ENCODE measurements around the gene MYH3. TPM values are rescaled to one million over a fixed set of nuclear protein-coding genes. Genes with fewer than 3 reads are reported as not detected.

The MYH3 gene
- total RNA-seq, 2 experiments from 2014 or later, result 1.8 to 4.1 TPM

DNA sequence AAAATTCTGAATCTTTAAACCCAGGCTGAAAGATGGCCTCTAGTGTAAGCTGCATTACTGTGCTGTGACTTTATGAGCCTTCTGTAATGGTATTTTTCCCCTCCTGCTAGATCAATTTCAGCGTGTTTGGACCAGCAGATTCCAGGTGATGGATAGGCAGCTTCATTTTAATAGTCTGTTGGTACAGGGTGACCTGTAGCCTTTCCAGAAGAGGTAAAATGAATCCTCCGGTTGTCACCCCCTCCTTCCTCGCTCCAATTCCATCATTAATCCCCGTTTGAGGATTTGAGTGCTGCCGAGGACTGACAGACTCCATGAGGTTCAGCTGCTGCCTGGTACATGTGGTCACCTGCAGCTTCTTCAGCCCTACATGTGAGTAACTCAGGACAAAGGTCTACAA is 48.9 kb downstream of the MYH3 start:
- Mint-ChIP-seq H3K27me3 (peaks cover 6% of the 10 kb centered on the region), H3K36me3 (ENCODE audit: low read depth) (no peaks in the 10 kb centered on the region), H3K9me3 (no peaks in the 10 kb centered on the region), H3K4me3 (no peak overlapping the region), H3K4me1 (ENCODE audit: low read depth) (no peaks in the 10 kb centered on the region), H3K27ac (no peak overlapping the region)
- ChIA-PET CTCF (interaction anchor here (0.8 to 2.7 kb wide), 2 partner anchors 9 to 10 kb away, joined by 3 to 19 read pairs; no protein-coding TSS in a partner anchor), POLR2A (interaction anchor here (0.7 kb wide), 1 partner anchor 9 kb away, joined by 3 read pairs; no protein-coding TSS in a partner anchor)
- DNase-seq, result no peak
- TF ChIP-seq, protein P1, sequence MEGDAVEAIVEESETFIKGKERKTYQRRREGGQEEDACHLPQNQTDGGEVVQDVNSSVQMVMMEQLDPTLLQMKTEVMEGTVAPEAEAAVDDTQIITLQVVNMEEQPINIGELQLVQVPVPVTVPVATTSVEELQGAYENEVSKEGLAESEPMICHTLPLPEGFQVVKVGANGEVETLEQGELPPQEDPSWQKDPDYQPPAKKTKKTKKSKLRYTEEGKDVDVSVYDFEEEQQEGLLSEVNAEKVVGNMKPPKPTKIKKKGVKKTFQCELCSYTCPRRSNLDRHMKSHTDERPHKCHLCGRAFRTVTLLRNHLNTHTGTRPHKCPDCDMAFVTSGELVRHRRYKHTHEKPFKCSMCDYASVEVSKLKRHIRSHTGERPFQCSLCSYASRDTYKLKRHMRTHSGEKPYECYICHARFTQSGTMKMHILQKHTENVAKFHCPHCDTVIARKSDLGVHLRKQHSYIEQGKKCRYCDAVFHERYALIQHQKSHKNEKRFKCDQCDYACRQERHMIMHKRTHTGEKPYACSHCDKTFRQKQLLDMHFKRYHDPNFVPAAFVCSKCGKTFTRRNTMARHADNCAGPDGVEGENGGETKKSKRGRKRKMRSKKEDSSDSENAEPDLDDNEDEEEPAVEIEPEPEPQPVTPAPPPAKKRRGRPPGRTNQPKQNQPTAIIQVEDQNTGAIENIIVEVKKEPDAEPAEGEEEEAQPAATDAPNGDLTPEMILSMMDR (IDR thresholded peaks at IDR 0.05), result no peak
- no peak for ATAC-seq
- intact Hi-C loops (cut with micrococcal nuclease), result no loop called here

DNA sequence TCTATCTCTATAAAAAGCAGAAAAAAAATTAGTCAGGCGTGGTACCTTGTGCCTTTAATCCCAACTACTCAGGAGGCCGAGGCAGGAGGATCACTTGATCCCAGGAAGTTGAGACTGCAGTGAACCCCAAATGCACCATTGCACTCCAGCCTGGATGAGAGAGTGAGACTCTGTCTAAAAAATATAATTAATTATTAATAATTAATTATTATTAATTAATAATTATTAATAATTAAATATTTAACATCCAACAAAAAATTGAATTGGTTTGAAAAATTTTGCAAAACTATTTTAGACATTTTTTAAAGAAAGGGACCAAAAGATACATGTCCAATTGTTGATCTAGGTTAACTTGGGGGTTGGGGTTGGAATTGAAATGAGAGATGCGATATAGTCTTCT is 51.0 kb downstream of the MYH3 start:
- H3K4me3 Mint-ChIP-seq, result no peak overlapping the region
- ATAC-seq, result no peak
- H3K27me3 Mint-ChIP-seq, result peaks cover 7% of the 10 kb centered on the region
- ChIA-PET POLR2A (no interaction called here), CTCF (no interaction called here)
- H3K4me1 Mint-ChIP-seq (ENCODE audit: low read depth), result no peaks in the 10 kb centered on the region
- H3K9me3 Mint-ChIP-seq, result no peaks in the 10 kb centered on the region
- no peak for DNase-seq
- TF ChIP-seq, protein P1 (IDR thresholded peaks at IDR 0.05), result no peak
- no peak overlapping the region for H3K27ac Mint-ChIP-seq
- intact Hi-C loops (cut with micrococcal nuclease), result no loop called here
- H3K36me3 Mint-ChIP-seq (ENCODE audit: low read depth), result no peaks in the 10 kb centered on the region

DNA sequence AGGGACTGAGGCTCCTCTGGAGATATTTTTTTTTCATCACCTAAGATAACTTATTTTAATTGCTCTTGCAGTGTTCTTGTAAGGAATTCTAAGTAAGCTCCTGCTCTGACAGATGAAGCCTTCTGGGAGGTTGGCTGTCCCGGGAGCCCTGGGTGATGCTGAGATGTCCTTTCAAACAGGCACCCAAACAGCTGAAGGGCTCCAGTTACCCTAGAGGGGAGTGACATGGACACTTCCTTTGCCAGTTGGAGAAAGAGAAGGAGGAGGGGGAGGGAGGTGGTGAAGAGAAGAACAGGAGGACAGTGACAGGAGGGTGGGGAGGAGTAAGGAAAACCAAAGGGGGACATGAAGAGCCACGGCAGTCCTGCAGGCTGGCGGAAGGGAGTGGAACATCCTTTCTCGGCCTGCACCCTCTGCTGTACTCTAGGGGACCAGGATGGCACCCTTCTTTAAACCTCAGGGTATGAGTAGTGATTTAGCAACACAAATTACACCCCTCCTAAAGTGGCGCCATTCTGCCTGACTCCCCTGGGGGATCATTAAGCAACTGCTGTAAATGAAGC is 51.8 kb downstream of the MYH3 start:
- DNase-seq, result no peak
- CTCF ChIA-PET, result no interaction called here
- intact Hi-C loops (cut with micrococcal nuclease), result no loop called here

GRCh38 chr17:10604521-10604920 is 52.6 kb downstream of the MYH3 start:
- H3K27ac Mint-ChIP-seq, result no peak overlapping the region
- no peaks in the 10 kb centered on the region for H3K4me1 Mint-ChIP-seq (ENCODE audit: low read depth)
- intact Hi-C loops (cut with micrococcal nuclease), result no loop called here
- ChIA-PET POLR2A (no interaction called here), CTCF (no interaction called here)
- TF ChIP-seq, protein P1 (IDR thresholded peaks at IDR 0.05), result no peak
- peaks cover 4% of the 10 kb centered on the region for H3K27me3 Mint-ChIP-seq
- H3K9me3 Mint-ChIP-seq, result no peaks in the 10 kb centered on the region
- ATAC-seq (no peak), DNase-seq (no peak)
- no peaks in the 10 kb centered on the region for H3K36me3 Mint-ChIP-seq (ENCODE audit: low read depth)
- no peak overlapping the region for H3K4me3 Mint-ChIP-seq

More for the DNA sequence above, 51.8 kb downstream of the MYH3 start:
- Mint-ChIP-seq H3K4me1 (ENCODE audit: low read depth) (no peaks in the 10 kb centered on the region), H3K27me3 (peaks cover 7% of the 10 kb centered on the region), H3K27ac (no peak overlapping the region), H3K36me3 (ENCODE audit: low read depth) (no peaks in the 10 kb centered on the region), H3K4me3 (no peak overlapping the region), H3K9me3 (no peaks in the 10 kb centered on the region)
- TF ChIP-seq, protein P1 (IDR thresholded peaks at IDR 0.05), result no peak
- POLR2A ChIA-PET, result no interaction called here
- ATAC-seq, result no peak

DNA sequence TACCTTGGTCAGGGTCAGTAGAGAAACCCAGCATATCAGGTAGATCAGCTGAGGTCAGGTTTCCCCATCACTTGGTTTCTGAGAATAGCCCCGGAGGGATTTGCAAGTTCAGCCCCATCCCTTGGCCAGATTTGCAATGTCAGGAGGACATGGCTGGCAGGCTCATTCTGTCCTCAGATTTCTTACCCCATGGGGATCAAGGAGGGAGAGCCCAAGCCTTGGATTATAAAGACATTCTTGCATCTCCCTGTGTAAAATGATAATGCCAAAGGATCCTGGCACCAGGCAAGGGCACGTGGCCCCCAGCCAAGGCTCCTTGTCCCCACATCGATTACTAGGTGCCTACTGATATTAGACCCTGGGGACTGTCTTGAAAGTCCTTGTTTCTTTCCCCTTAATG is 53.2 kb downstream of the MYH3 start:
- CTCF ChIA-PET, result interaction anchor here (4.7 kb wide), 1 partner anchor 13 kb away, joined by 37 read pairs; no protein-coding TSS in a partner anchor
- no peak for ATAC-seq
- POLR2A ChIA-PET, result no interaction called here
- DNase-seq, result no peak
- no peak overlapping the region for H3K4me3 Mint-ChIP-seq
- H3K27me3 Mint-ChIP-seq, result peaks cover 1% of the 10 kb centered on the region
- no peaks in the 10 kb centered on the region for H3K36me3 Mint-ChIP-seq (ENCODE audit: low read depth)
- TF ChIP-seq, protein P1 (IDR thresholded peaks at IDR 0.05), result no peak
- H3K9me3 Mint-ChIP-seq, result no peaks in the 10 kb centered on the region
- intact Hi-C loops (cut with micrococcal nuclease), result no loop called here
- no peak overlapping the region for H3K27ac Mint-ChIP-seq
- no peaks in the 10 kb centered on the region for H3K4me1 Mint-ChIP-seq (ENCODE audit: low read depth)
